ENCODE data around the gene GPATCH4. TPM values are rescaled to one million over a fixed set of nuclear protein-coding genes. Genes with fewer than 3 reads are reported as not detected.
"Not testable (repeated sequence)": the region's sequence is repeated elsewhere in the genome, so short reads cannot be mapped to it uniquely, and the experiment has no call there.

GPATCH4 gene
- total RNA-seq, 1 experiment from 2014 or later, result 26.2 TPM

DNA sequence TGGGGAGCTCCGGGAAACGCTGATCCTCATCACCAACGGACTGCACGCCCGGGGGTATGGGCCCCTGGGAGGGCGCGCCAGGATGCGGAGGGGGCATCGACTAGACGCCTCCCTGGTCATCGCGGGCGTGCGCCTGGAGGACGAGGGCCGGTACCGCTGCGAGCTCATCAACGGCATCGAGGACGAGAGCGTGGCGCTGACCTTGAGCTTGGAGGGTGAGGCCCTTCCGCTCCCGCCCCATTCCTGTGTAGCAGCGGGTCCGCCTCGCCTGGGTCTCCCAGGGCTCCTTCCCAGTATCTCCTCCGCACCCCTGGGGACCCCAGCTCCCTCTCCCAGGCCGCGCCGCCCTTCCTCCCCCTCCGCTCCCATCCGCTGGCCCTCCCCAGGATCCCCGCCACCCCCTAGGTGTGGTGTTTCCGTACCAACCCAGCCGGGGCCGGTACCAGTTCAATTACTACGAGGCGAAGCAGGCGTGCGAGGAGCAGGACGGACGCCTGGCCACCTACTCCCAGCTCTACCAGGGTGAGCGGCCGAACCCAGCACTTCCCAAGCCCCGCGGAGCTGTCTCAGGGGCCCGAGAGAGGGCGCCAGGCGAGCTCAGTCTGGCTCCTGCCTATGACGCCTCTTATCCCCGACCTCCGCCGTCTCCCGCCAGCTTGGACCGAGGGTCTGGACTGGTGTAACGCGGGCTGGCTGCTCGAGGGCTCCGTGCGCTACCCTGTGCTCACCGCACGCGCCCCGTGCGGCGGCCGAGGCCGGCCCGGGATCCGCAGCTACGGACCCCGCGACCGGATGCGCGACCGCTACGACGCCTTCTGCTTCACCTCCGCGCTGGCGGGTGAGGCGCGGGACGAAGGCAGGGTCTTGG is 22.9 kb upstream of the GPATCH4 start:
- Histone ChIP-seq H3K36me3 (ENCODE audit: insufficient read depth, low read length) (no peaks in the 10 kb centered on the region), H2AFZ (ENCODE audit: low read length) (no peak overlapping the region), H3K4me3 (ENCODE audit: low read length) (no peak overlapping the region), H3K9ac (ENCODE audit: low read length) (no peak overlapping the region), H3K4me2 (ENCODE audit: low read depth, low read length, poor library complexity, severe bottlenecking) (no peak overlapping the region), H3K27ac (ENCODE audit: low read length) (no peak overlapping the region), H3K27me3 (ENCODE audit: low read length) (no peaks in the 10 kb centered on the region), H3K9me2 (replicated peaks; ENCODE audit: insufficient read depth, low read length) (no peaks in the 10 kb centered on the region), H3K9me3 (ENCODE audit: low read length) (no peaks in the 10 kb centered on the region), H3K4me1 (ENCODE audit: low read length) (peaks cover 8% of the 10 kb centered on the region), H3K79me2 (ENCODE audit: low read length) (no peaks in the 10 kb centered on the region), H4K20me1 (ENCODE audit: insufficient read depth, low read depth, low read length) (no peaks in the 10 kb centered on the region)
- no peak for DNase-seq

- no peak overlapping the region for H2AFZ ChIP-seq (ENCODE audit: low read length)
- H3K27me3 ChIP-seq (ENCODE audit: low read length), result no peaks in the 10 kb centered on the region
- no peaks in the 10 kb centered on the region for H3K36me3 ChIP-seq (ENCODE audit: insufficient read depth, low read length)
- no peaks in the 10 kb centered on the region for H4K20me1 ChIP-seq (ENCODE audit: insufficient read depth, low read depth, low read length)
- H3K4me3 ChIP-seq (ENCODE audit: low read length), result no peak overlapping the region
- H3K9me3 ChIP-seq (ENCODE audit: low read length), result no peaks in the 10 kb centered on the region
- peaks cover 8% of the 10 kb centered on the region for H3K4me1 ChIP-seq (ENCODE audit: low read length)
- no peak overlapping the region for H3K4me2 ChIP-seq (ENCODE audit: low read depth, low read length, poor library complexity, severe bottlenecking)
- no peak overlapping the region for H3K27ac ChIP-seq (ENCODE audit: low read length)
- DNase-seq, result no peak
- no peaks in the 10 kb centered on the region for H3K9me2 ChIP-seq (replicated peaks; ENCODE audit: insufficient read depth, low read length)
- H3K79me2 ChIP-seq (ENCODE audit: low read length), result no peaks in the 10 kb centered on the region
- no peak overlapping the region for H3K9ac ChIP-seq (ENCODE audit: low read length)
Measured at GRCh38 chr1:156622581-156623297, 21.5 kb upstream of the GPATCH4 start.

- H3K9ac ChIP-seq (ENCODE audit: low read length), result no peak overlapping the region
- no peaks in the 10 kb centered on the region for H3K79me2 ChIP-seq (ENCODE audit: low read length)
- DNase-seq, result no peak
- H2AFZ ChIP-seq (ENCODE audit: low read length), result no peak overlapping the region
- peaks cover 8% of the 10 kb centered on the region for H3K4me1 ChIP-seq (ENCODE audit: low read length)
- H3K36me3 ChIP-seq (ENCODE audit: insufficient read depth, low read length), result no peaks in the 10 kb centered on the region
- H4K20me1 ChIP-seq (ENCODE audit: insufficient read depth, low read depth, low read length), result no peaks in the 10 kb centered on the region
- no peaks in the 10 kb centered on the region for H3K9me3 ChIP-seq (ENCODE audit: low read length)
- no peaks in the 10 kb centered on the region for H3K9me2 ChIP-seq (replicated peaks; ENCODE audit: insufficient read depth, low read length)
- H3K4me3 ChIP-seq (ENCODE audit: low read length), result no peak overlapping the region
- no peak overlapping the region for H3K4me2 ChIP-seq (ENCODE audit: low read depth, low read length, poor library complexity, severe bottlenecking)
- no peak overlapping the region for H3K27ac ChIP-seq (ENCODE audit: low read length)
- no peaks in the 10 kb centered on the region for H3K27me3 ChIP-seq (ENCODE audit: low read length)
Measured at GRCh38 chr1:156619582-156619955, 18.3 kb upstream of the GPATCH4 start.

DNA sequence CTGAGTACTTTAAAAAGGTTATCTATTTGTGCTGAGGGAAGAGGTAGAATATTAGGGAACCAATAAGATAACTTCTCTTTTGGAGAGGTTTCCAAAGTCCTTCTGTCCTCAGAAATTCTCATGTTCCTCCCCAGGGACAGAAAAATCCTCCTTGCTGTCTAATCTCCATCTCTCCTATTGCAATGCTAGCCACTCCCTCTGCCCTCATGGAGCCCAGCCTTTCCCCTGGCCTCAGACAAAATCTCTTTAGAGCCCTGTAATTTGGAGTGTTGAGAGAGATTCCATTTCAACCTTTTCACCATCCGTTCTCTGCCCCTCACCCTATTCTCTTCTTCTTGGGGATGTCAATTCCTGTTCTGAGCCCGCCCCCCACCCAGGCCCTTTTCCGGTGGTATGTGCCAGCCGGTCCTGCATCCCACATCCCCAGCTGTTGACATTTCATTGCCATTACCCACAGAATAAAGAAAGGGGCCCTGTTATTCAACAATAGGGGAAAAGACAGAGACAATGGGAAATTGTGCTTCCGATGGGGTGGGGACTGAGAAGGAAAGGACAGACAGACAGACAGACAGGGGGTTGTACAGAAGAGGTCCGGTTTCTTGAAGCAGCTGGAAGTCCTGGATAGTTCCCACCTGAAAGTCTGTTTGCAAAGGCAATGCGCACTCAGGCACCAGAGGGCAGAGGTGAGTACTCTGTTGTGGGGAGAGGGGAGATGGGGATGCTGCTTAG is 17.7 kb upstream of the GPATCH4 start, which contains the start of gene HAPLN2:
Gene HAPLN2 (plus strand): TSS at position 563 of the 729 bp plus-strand sequence. CDS start 4,076 bp downstream, outside the sequence.
- no peaks in the 10 kb centered on the region for H4K20me1 ChIP-seq (ENCODE audit: insufficient read depth, low read depth, low read length)
- H3K9ac ChIP-seq (ENCODE audit: low read length), result no peak within 1 kb of the TSS
- peaks cover 8% of the 10 kb centered on the region for H3K4me1 ChIP-seq (ENCODE audit: low read length)
- no peaks in the 10 kb centered on the region for H3K79me2 ChIP-seq (ENCODE audit: low read length)
- H3K27me3 ChIP-seq (ENCODE audit: low read length), result no peaks in the 10 kb centered on the region
- no peak within 1 kb of the TSS for H3K27ac ChIP-seq (ENCODE audit: low read length)
- peak; percentile 66 for DNase-seq
- no peaks in the 10 kb centered on the region for H3K9me2 ChIP-seq (replicated peaks; ENCODE audit: insufficient read depth, low read length)
- no peak within 1 kb of the TSS for H3K4me2 ChIP-seq (ENCODE audit: low read depth, low read length, poor library complexity, severe bottlenecking)
- H3K4me3 ChIP-seq (ENCODE audit: low read length), result no peak within 1 kb of the TSS
- H2AFZ ChIP-seq (ENCODE audit: low read length), result no peak within 1 kb of the TSS
- no peaks in the 10 kb centered on the region for H3K9me3 ChIP-seq (ENCODE audit: low read length)
- H3K36me3 ChIP-seq (ENCODE audit: insufficient read depth, low read length), result no peaks in the 10 kb centered on the region

- Histone ChIP-seq H3K9ac (ENCODE audit: low read length) (no peak overlapping the region), H3K4me3 (ENCODE audit: low read length) (no peak overlapping the region), H3K27me3 (ENCODE audit: low read length) (no peaks in the 10 kb centered on the region)
Measured at GRCh38 chr1:156616463-156616862, 15.2 kb upstream of the GPATCH4 start.

DNA sequence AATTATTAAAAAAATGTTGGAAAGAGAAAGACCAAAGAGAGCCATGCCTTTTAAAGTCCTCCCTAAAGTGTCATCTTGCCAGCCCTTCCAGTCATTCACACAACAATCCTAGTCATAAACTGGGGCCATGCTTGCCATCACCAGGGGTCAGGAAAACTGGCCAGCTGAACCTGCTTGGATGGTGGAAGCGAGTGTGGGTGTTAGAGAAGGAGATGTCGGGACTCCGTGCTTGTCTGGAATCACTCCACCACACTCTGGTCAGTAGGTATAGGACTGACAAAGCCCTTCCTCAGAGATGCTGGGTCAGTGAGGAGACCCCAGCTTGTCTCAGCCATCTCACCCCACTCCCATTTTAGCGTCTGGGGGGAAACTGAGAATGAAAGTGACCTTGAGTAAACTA is 14.7 kb upstream of the GPATCH4 start:
- Histone ChIP-seq H3K36me3 (ENCODE audit: insufficient read depth, low read length) (no peaks in the 10 kb centered on the region), H4K20me1 (ENCODE audit: insufficient read depth, low read depth, low read length) (no peaks in the 10 kb centered on the region), H3K27me3 (ENCODE audit: low read length) (no peaks in the 10 kb centered on the region), H3K4me2 (ENCODE audit: low read depth, low read length, poor library complexity, severe bottlenecking) (no peak overlapping the region), H3K9ac (ENCODE audit: low read length) (no peak overlapping the region), H3K27ac (ENCODE audit: low read length) (no peak overlapping the region), H2AFZ (ENCODE audit: low read length) (no peak overlapping the region), H3K9me2 (replicated peaks; ENCODE audit: insufficient read depth, low read length) (no peaks in the 10 kb centered on the region), H3K4me3 (ENCODE audit: low read length) (no peak overlapping the region), H3K9me3 (ENCODE audit: low read length) (no peaks in the 10 kb centered on the region), H3K4me1 (ENCODE audit: low read length) (peaks cover 8% of the 10 kb centered on the region), H3K79me2 (ENCODE audit: low read length) (no peaks in the 10 kb centered on the region)
- no peak for DNase-seq

More at GRCh38 chr1:156616463-156616862, 15.2 kb upstream of the GPATCH4 start:
- Histone ChIP-seq H3K9me2 (replicated peaks; ENCODE audit: insufficient read depth, low read length) (no peaks in the 10 kb centered on the region), H2AFZ (ENCODE audit: low read length) (no peak overlapping the region), H3K4me1 (ENCODE audit: low read length) (peaks cover 8% of the 10 kb centered on the region), H4K20me1 (ENCODE audit: insufficient read depth, low read depth, low read length) (no peaks in the 10 kb centered on the region), H3K27ac (ENCODE audit: low read length) (no peak overlapping the region), H3K9me3 (ENCODE audit: low read length) (no peaks in the 10 kb centered on the region), H3K36me3 (ENCODE audit: insufficient read depth, low read length) (no peaks in the 10 kb centered on the region), H3K4me2 (ENCODE audit: low read depth, low read length, poor library complexity, severe bottlenecking) (no peak overlapping the region), H3K79me2 (ENCODE audit: low read length) (no peaks in the 10 kb centered on the region)
- no peak for DNase-seq

DNA sequence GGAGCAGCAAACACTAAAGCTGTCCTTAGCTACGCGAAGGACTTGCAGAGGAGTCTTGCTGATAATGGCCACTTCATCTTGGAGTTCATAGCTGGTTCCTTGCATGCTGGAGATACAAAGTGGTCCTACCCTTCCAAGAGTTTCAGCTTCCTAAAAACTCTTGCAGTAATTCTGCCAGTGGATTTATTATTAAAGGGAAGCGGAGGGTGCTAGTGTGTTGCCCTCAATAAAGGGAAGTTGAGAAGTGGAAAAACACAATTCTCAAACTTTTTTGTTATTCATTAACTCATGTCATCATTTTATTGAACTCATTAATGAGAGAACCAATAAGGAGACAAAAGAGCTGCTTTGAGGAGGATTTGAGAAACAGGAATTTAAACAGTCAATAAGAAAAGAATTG is 11.4 kb upstream of the GPATCH4 start:
- Histone ChIP-seq H3K27ac (ENCODE audit: low read length) (no peak overlapping the region), H3K36me3 (ENCODE audit: insufficient read depth, low read length) (no peaks in the 10 kb centered on the region), H4K20me1 (ENCODE audit: insufficient read depth, low read depth, low read length) (no peaks in the 10 kb centered on the region), H3K9me3 (ENCODE audit: low read length) (no peaks in the 10 kb centered on the region), H3K27me3 (ENCODE audit: low read length) (no peaks in the 10 kb centered on the region), H3K9me2 (replicated peaks; ENCODE audit: insufficient read depth, low read length) (no peaks in the 10 kb centered on the region), H3K4me2 (ENCODE audit: low read depth, low read length, poor library complexity, severe bottlenecking) (no peak overlapping the region), H3K4me1 (ENCODE audit: low read length) (peaks cover 10% of the 10 kb centered on the region), H3K9ac (ENCODE audit: low read length) (no peak overlapping the region), H3K4me3 (ENCODE audit: low read length) (no peak overlapping the region), H2AFZ (ENCODE audit: low read length) (no peak overlapping the region), H3K79me2 (ENCODE audit: low read length) (no peaks in the 10 kb centered on the region)
- no peak for DNase-seq

- not testable (repeated sequence) for H2AFZ ChIP-seq (ENCODE audit: low read length); H3K9ac ChIP-seq (ENCODE audit: low read length); H3K9me3 ChIP-seq (ENCODE audit: low read length); H4K20me1 ChIP-seq (ENCODE audit: insufficient read depth, low read depth, low read length); H3K36me3 ChIP-seq (ENCODE audit: insufficient read depth, low read length); H3K4me3 ChIP-seq (ENCODE audit: low read length); H3K4me2 ChIP-seq (ENCODE audit: low read depth, low read length, poor library complexity, severe bottlenecking); H3K79me2 ChIP-seq (ENCODE audit: low read length); H3K27ac ChIP-seq (ENCODE audit: low read length); H3K27me3 ChIP-seq (ENCODE audit: low read length); H3K9me2 ChIP-seq (replicated peaks; ENCODE audit: insufficient read depth, low read length); DNase-seq
- H3K4me1 ChIP-seq (ENCODE audit: low read length), result peaks cover 21% of the 10 kb centered on the region
Measured at GRCh38 chr1:156610072-156610471, 8.8 kb upstream of the GPATCH4 start.

Measured in Karpas-422 (cell line).